OCI-LY1 (cell line): ENCODE data around the gene LMF2.

Experiments
- EZH2 ChIP-seq: fragments of 200-600 bp; sonication (generic), shearing (Covaris generic); IDR thresholded peaks from 2 replicates; pipeline ENCODE4 v1.8.0; 2017; ENCODE audit warnings: borderline replicate concordance, mixed run types, mild to moderate bottlenecking, antibody characterized with exemption, low read length, moderate library complexity, mixed read lengths
- TF ChIP-seq, protein P1 (sequence below): fragments of 200-600 bp; sonication (generic), shearing (Covaris generic); IDR thresholded peaks from 2 replicates; pipeline ENCODE4 v1.5.1; 2017; ENCODE audit warnings: mild to moderate bottlenecking, antibody characterized with exemption, low read length, moderate library complexity, mixed read lengths

DNA sequence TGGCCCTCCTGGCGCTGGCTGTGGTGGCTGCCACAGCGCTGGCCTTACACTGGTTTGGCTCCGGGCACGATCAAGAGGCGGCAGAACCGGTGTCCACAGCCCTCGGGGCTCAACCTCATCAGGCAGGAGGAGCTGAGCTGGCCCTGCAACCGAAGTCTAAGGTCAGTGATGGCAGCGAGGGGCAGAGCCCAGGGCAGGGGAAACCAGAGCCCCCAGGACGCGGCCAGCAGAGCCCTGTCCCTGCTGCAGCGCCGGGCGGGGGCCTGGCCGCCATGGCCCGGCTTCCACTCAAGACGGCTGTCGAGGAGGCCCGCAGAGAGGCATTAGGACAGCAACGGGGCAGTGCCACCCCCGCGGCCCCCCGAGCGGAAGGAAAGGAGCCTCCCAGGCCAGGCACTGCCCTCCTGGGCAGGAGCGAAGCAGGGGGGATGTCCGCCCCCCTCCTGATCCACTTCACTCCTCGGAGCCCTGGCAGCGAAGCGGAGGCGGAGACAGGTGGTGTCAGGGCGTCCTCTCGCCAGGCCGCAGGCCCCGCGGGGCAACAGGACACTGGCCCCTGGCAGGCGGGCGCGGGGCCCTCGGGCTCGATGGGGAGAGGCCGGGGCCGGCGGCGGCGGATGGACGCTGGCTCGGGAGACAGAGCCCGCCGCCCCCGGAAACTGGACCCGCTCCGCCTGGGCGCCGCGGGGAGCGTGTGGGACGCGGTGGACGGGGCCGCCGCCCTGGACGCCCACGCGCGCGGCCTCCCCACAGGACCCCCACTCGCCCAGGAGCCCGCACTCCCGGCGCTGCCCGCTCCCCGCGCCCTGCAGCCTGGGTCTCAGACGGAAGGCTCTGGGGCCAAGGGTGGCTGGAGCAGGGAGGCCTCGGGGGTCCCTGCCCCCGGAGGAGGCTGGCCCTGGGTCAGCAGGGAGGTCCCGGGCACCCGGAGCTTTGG is 39.1 kb upstream of the LMF2 start:
- TF ChIP-seq, protein P1, sequence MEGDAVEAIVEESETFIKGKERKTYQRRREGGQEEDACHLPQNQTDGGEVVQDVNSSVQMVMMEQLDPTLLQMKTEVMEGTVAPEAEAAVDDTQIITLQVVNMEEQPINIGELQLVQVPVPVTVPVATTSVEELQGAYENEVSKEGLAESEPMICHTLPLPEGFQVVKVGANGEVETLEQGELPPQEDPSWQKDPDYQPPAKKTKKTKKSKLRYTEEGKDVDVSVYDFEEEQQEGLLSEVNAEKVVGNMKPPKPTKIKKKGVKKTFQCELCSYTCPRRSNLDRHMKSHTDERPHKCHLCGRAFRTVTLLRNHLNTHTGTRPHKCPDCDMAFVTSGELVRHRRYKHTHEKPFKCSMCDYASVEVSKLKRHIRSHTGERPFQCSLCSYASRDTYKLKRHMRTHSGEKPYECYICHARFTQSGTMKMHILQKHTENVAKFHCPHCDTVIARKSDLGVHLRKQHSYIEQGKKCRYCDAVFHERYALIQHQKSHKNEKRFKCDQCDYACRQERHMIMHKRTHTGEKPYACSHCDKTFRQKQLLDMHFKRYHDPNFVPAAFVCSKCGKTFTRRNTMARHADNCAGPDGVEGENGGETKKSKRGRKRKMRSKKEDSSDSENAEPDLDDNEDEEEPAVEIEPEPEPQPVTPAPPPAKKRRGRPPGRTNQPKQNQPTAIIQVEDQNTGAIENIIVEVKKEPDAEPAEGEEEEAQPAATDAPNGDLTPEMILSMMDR: no peak
- TF ChIP-seq EZH2: no peak
